Rectal smooth muscle tissue (tissue), 1 donor: ENCODE results near the gene LINC01488.

Source experiments
- H3K27ac ChIP-seq: one replicate; pipeline ENCODE4 v1.7.0; 2013; ENCODE audit warnings: low read depth, low read length, inconsistent platforms
- H3K27me3 ChIP-seq: one replicate; pipeline ENCODE4 v1.7.0; 2013; ENCODE audit warnings: low read length; ENCODE audit not compliant: control insufficient read depth, insufficient read depth
- H3K36me3 ChIP-seq: one replicate; pipeline ENCODE4 v1.7.0; 2013; ENCODE audit warnings: low read length; ENCODE audit not compliant: control insufficient read depth, insufficient read depth
- H3K4me1 ChIP-seq: one replicate; pipeline ENCODE4 v1.7.0; 2013; ENCODE audit warnings: low read length; ENCODE audit not compliant: control insufficient read depth, insufficient read depth
- H3K4me3 ChIP-seq: one replicate; pipeline ENCODE4 v1.7.0; 2013; ENCODE audit warnings: low read length
- H3K9ac ChIP-seq: one replicate; pipeline ENCODE4 v1.7.0; 2013; ENCODE audit warnings: low read length

LINC01488 gene

GRCh38 chr11:69439651-69440464 is 41.6 kb upstream of the LINC01488 start:
- Histone ChIP-seq H3K27me3 (no peaks in the 10 kb centered on the region), H3K27ac (no peak overlapping the region), H3K36me3 (no peaks in the 10 kb centered on the region), H3K4me1 (peaks cover 6% of the 10 kb centered on the region), H3K4me3 (no peak overlapping the region), H3K9ac (no peak overlapping the region)

- H3K4me3 ChIP-seq: no peak overlapping the region
- no peak overlapping the region for H3K27ac ChIP-seq
- no peaks in the 10 kb centered on the region for H3K36me3 ChIP-seq
- peaks cover 6% of the 10 kb centered on the region for H3K4me1 ChIP-seq
- H3K27me3 ChIP-seq: no peaks in the 10 kb centered on the region
- no peak overlapping the region for H3K9ac ChIP-seq
Measured at GRCh38 chr11:69440876-69441275, 40.6 kb upstream of the LINC01488 start.

- H3K27me3 ChIP-seq: no peaks in the 10 kb centered on the region
- H3K4me3 ChIP-seq: peak overlapping the region; percentile 31
- no peak overlapping the region for H3K9ac ChIP-seq
- no peak overlapping the region for H3K27ac ChIP-seq
- peaks cover 6% of the 10 kb centered on the region for H3K4me1 ChIP-seq
- H3K36me3 ChIP-seq: no peaks in the 10 kb centered on the region
Measured at GRCh38 chr11:69442012-69442806, 39.3 kb upstream of the LINC01488 start.

GRCh38 chr11:69442807-69443137 is 38.7 kb upstream of the LINC01488 start:
- no peaks in the 10 kb centered on the region for H3K36me3 ChIP-seq
- H3K27ac ChIP-seq: peak overlapping the region; percentile 36
- H3K4me1 ChIP-seq: peaks cover 6% of the 10 kb centered on the region
- no peaks in the 10 kb centered on the region for H3K27me3 ChIP-seq
- H3K4me3 ChIP-seq: peak overlapping the region; percentile 31
- no peak overlapping the region for H3K9ac ChIP-seq

GRCh38 chr11:69443138-69443967 is 38.1 kb upstream of the LINC01488 start:
- no peaks in the 10 kb centered on the region for H3K36me3 ChIP-seq
- H3K27me3 ChIP-seq: no peaks in the 10 kb centered on the region
- peaks cover 6% of the 10 kb centered on the region for H3K4me1 ChIP-seq
- peak overlapping the region; percentile 58 for H3K4me3 ChIP-seq
- no peak overlapping the region for H3K9ac ChIP-seq
- peak overlapping the region; percentile 59 for H3K27ac ChIP-seq

GRCh38 chr11:69443968-69444364 is 37.5 kb upstream of the LINC01488 start:
- Histone ChIP-seq H3K27ac (peak overlapping the region; percentile 59), H3K4me1 (peaks cover 6% of the 10 kb centered on the region), H3K36me3 (no peaks in the 10 kb centered on the region), H3K4me3 (peak overlapping the region; percentile 58), H3K9ac (no peak overlapping the region), H3K27me3 (no peaks in the 10 kb centered on the region)

GRCh38 chr11:69444381-69445130 is 36.9 kb upstream of the LINC01488 start:
- Histone ChIP-seq H3K9ac (no peak overlapping the region), H3K4me1 (peaks cover 6% of the 10 kb centered on the region), H3K36me3 (no peaks in the 10 kb centered on the region), H3K27ac (peak overlapping the region; percentile 59), H3K4me3 (peak overlapping the region; percentile 58), H3K27me3 (no peaks in the 10 kb centered on the region)

- Histone ChIP-seq H3K4me1 (peaks cover 6% of the 10 kb centered on the region), H3K36me3 (no peaks in the 10 kb centered on the region), H3K27ac (peak overlapping the region; percentile 28), H3K4me3 (no peak overlapping the region), H3K27me3 (no peaks in the 10 kb centered on the region), H3K9ac (no peak overlapping the region)
Measured at GRCh38 chr11:69445131-69445470, 36.4 kb upstream of the LINC01488 start.

- H3K9ac ChIP-seq: no peak overlapping the region
- peaks cover 6% of the 10 kb centered on the region for H3K4me1 ChIP-seq
- H3K27ac ChIP-seq: no peak overlapping the region
- H3K27me3 ChIP-seq: no peaks in the 10 kb centered on the region
- H3K4me3 ChIP-seq: no peak overlapping the region
- no peaks in the 10 kb centered on the region for H3K36me3 ChIP-seq
Measured at GRCh38 chr11:69446108-69446507, 35.4 kb upstream of the LINC01488 start.

- H3K4me1 ChIP-seq: peaks cover 6% of the 10 kb centered on the region
- no peak overlapping the region for H3K4me3 ChIP-seq
- H3K27me3 ChIP-seq: no peaks in the 10 kb centered on the region
- H3K27ac ChIP-seq: no peak overlapping the region
- H3K36me3 ChIP-seq: no peaks in the 10 kb centered on the region
- no peak overlapping the region for H3K9ac ChIP-seq
Measured at GRCh38 chr11:69447786-69448185, 33.7 kb upstream of the LINC01488 start.

- Histone ChIP-seq H3K4me1 (peaks cover 5% of the 10 kb centered on the region), H3K9ac (no peak overlapping the region), H3K27ac (no peak overlapping the region), H3K27me3 (no peaks in the 10 kb centered on the region), H3K4me3 (no peak overlapping the region), H3K36me3 (no peaks in the 10 kb centered on the region)
Measured at GRCh38 chr11:69448471-69449284, 32.8 kb upstream of the LINC01488 start.
